ENCODE measurements around the gene TMEM150A. TPM values are rescaled to one million over a fixed set of nuclear protein-coding genes. Genes with fewer than 3 reads are reported as not detected.
"Not testable (repeated sequence)": the region's sequence is repeated elsewhere in the genome, so short reads cannot be mapped to it uniquely, and the experiment has no call there.

The TMEM150A gene
- total RNA-seq, 2 experiments from 2014 or later, result 3.9 to 4.4 TPM

- ChIA-PET POLR2A (interaction anchor here (0.6 to 1.2 kb wide), 5 partner anchors 8 to 240 kb away, joined by 3 to 10 read pairs (median 4); partner anchors contain the start of gene MAT2A), CTCF (interaction anchor here (0.6 to 3.2 kb wide), 5 partner anchors 13 to 197 kb away, joined by 3 to 13 read pairs (median 3); partner anchors contain the start of genes MAT2A and SH2D6)
Measured at GRCh38 chr2:85615413-85615728, 12.9 kb upstream of the TMEM150A start.

- POLR2A ChIA-PET, result not testable (repeated sequence)
- CTCF ChIA-PET, result interaction anchor here (1.7 to 3.2 kb wide), 2 partner anchors 22 to 76 kb away, joined by 4 to 13 read pairs; partner anchors contain the start of gene MAT2A
Measured at GRCh38 chr2:85614757-85615156, 12.3 kb upstream of the TMEM150A start.

- POLR2A ChIA-PET, result interaction anchor here (0.6 kb wide), 2 partner anchors 14 to 67 kb away, joined by 3 read pairs; no protein-coding TSS in a partner anchor
- CTCF ChIA-PET, result interaction anchor here (1.7 kb wide), 1 partner anchor 75 kb away, joined by 4 read pairs; the partner anchor contains the start of gene MAT2A
Measured at GRCh38 chr2:85613717-85614515, 11.4 kb upstream of the TMEM150A start.

GRCh38 chr2:85611705-85612587, 9.4 kb upstream of the TMEM150A start, which contains the start of gene C2orf68:
Gene C2orf68, minus strand, starts transcription at chr2:85612066. Its CDS starts 82 bp downstream, at chr2:85611984.
- ChIA-PET POLR2A (interaction anchor here (0.5 to 1.2 kb wide), 7 partner anchors 10 to 494 kb away, joined by 3 to 5 read pairs (median 3); partner anchors contain the start of genes GGCX, PTCD3 and TMEM150A), CTCF (interaction anchor here (0.6 to 1.3 kb wide), 6 partner anchors 9 to 313 kb away, joined by 3 to 5 read pairs (median 3); partner anchors contain the start of gene RNF181)

- ChIA-PET CTCF (interaction anchor here (0.7 to 0.9 kb wide), 3 partner anchors 16 to 38 kb away, joined by 3 to 4 read pairs (median 3); partner anchors contain the start of gene RNF181), POLR2A (interaction anchor here (0.5 to 1.2 kb wide), 8 partner anchors 9 to 285 kb away, joined by 3 to 5 read pairs (median 4); partner anchors contain the start of genes GGCX, RNF181 and TMEM150A)
Measured at GRCh38 chr2:85611217-85611704, 8.8 kb upstream of the TMEM150A start.

GRCh38 chr2:85607268-85608215, 5.0 kb upstream of the TMEM150A start:
- ChIA-PET POLR2A (interaction anchor here (1.0 kb wide), 1 partner anchor 8 kb away, joined by 3 read pairs; no protein-coding TSS in a partner anchor), CTCF (no interaction called here)

- ChIA-PET CTCF (interaction anchor here (1.3 kb wide), 1 partner anchor 13 kb away, joined by 3 read pairs; no protein-coding TSS in a partner anchor), POLR2A (interaction anchor here (0.6 to 1.1 kb wide), 2 partner anchors 28 to 34 kb away, joined by 3 to 4 read pairs; no protein-coding TSS in a partner anchor)
Measured at GRCh38 chr2:85606116-85606455, 3.6 kb upstream of the TMEM150A start.

- ChIA-PET POLR2A (interaction anchor here (0.6 to 1.1 kb wide), 3 partner anchors 10 to 34 kb away, joined by 3 to 4 read pairs (median 3); partner anchors contain the start of gene RNF181), CTCF (interaction anchor here (1.3 to 2.2 kb wide), 3 partner anchors 9 to 13 kb away, joined by 3 to 7 read pairs (median 3); no protein-coding TSS in a partner anchor)
Measured at GRCh38 chr2:85605406-85606115, 3.1 kb upstream of the TMEM150A start.

GRCh38 chr2:85604568-85605339, 2.3 kb upstream of the TMEM150A start:
- ChIA-PET CTCF (interaction anchor here (0.6 to 2.4 kb wide), 5 partner anchors 9 to 237 kb away, joined by 3 to 7 read pairs (median 3); no protein-coding TSS in a partner anchor), POLR2A (interaction anchor here (0.6 to 1.8 kb wide), 4 partner anchors 9 to 66 kb away, joined by 3 to 9 read pairs (median 6); partner anchors contain the start of genes MAT2A and RNF181)

- ChIA-PET CTCF (interaction anchor here (0.6 to 2.4 kb wide), 4 partner anchors 8 to 236 kb away, joined by 3 to 7 read pairs (median 4); no protein-coding TSS in a partner anchor), POLR2A (interaction anchor here (0.6 to 1.8 kb wide), 2 partner anchors 43 to 65 kb away, joined by 7 read pairs; partner anchors contain the start of genes GGCX and MAT2A)
Measured at GRCh38 chr2:85604133-85604444, 1.6 kb upstream of the TMEM150A start.

- POLR2A ChIA-PET, result interaction anchor here (0.6 to 1.3 kb wide), 3 partner anchors 10 to 26 kb away, joined by 3 to 7 read pairs (median 5); partner anchors contain the start of gene C2orf68
- CTCF ChIA-PET, result interaction anchor here (1.0 to 2.4 kb wide), 4 partner anchors 10 to 63 kb away, joined by 3 to 4 read pairs (median 4); partner anchors contain the start of genes C2orf68, MAT2A and VAMP8
Measured at GRCh38 chr2:85601771-85602475, 575 bp downstream of the TMEM150A start.

GRCh38 chr2:85600951-85601770, 1.3 kb downstream of the TMEM150A start:
- CTCF ChIA-PET, result interaction anchor here (1.0 to 1.1 kb wide), 3 partner anchors 11 to 62 kb away, joined by 3 to 4 read pairs (median 4); partner anchors contain the start of genes C2orf68, MAT2A and VAMP8
- POLR2A ChIA-PET, result interaction anchor here (0.6 to 1.3 kb wide), 2 partner anchors 14 to 26 kb away, joined by 3 to 7 read pairs; no protein-coding TSS in a partner anchor

GRCh38 chr2:85600235-85600575, 2.3 kb downstream of the TMEM150A start:
- POLR2A ChIA-PET, result interaction anchor here (0.5 kb wide), 1 partner anchor 13 kb away, joined by 3 read pairs; no protein-coding TSS in a partner anchor
- CTCF ChIA-PET, result no interaction called here

- POLR2A ChIA-PET, result interaction anchor here (0.5 kb wide), 1 partner anchor 14 kb away, joined by 3 read pairs; no protein-coding TSS in a partner anchor
- CTCF ChIA-PET, result no interaction called here
Measured at GRCh38 chr2:85599468-85600234, 2.8 kb downstream of the TMEM150A start.

Measured in activated CD8-positive, alpha-beta memory T cell treated with anti-CD3 and anti-CD28 coated beads for 36 hours (primary cell).